ENCODE measurements around the gene CAMK2D.

- TF ChIP-seq CTCF (IDR thresholded peaks at IDR 0.05 in 8 of 11, conservative IDR thresholded peaks at IDR 0.05 in 3 of 11) (no peak), POLR2AphosphoS5 (IDR thresholded peaks at IDR 0.05) (no peak), POLR2A (IDR thresholded peaks at IDR 0.05) (no peak)
Measured at GRCh38 chr4:113601636-113602035, 159.9 kb downstream of the CAMK2D start.
